ENCODE data around the gene RAB11FIP4. TPM values are rescaled to one million over a fixed set of nuclear protein-coding genes. Genes with fewer than 3 reads are reported as not detected.
A peak's percentile ranks its signal among the peaks of the same experiment; 100 is the strongest.

Gene RAB11FIP4
- total and polyA plus RNA-seq, 2 of the 13 experiments (the other 11 are each of a cell fraction or from before 2014, with no cell fraction given): 28.0 to 89.3 TPM

GRCh38 chr17:31467502-31468256, 76.2 kb downstream of the RAB11FIP4 start (continued):
- TF ChIP-seq, protein P1, sequence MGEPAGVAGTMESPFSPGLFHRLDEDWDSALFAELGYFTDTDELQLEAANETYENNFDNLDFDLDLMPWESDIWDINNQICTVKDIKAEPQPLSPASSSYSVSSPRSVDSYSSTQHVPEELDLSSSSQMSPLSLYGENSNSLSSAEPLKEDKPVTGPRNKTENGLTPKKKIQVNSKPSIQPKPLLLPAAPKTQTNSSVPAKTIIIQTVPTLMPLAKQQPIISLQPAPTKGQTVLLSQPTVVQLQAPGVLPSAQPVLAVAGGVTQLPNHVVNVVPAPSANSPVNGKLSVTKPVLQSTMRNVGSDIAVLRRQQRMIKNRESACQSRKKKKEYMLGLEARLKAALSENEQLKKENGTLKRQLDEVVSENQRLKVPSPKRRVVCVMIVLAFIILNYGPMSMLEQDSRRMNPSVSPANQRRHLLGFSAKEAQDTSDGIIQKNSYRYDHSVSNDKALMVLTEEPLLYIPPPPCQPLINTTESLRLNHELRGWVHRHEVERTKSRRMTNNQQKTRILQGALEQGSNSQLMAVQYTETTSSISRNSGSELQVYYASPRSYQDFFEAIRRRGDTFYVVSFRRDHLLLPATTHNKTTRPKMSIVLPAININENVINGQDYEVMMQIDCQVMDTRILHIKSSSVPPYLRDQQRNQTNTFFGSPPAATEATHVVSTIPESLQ (CRISPR knock-in tag; conservative IDR thresholded peaks at IDR 0.05): no peak
- TF ChIP-seq ZNF746 (CRISPR knock-in tag; IDR thresholded peaks at IDR 0.05) (0 out of 2 replicates have a peak, but pooled peaks have one; percentile 46), HNF4A (CRISPR knock-in tag; IDR thresholded peaks at IDR 0.05) (peak; percentile 89), KDM2A (CRISPR knock-in tag; IDR thresholded peaks at IDR 0.05; ENCODE audit: borderline replicate concordance, low read depth) (no peak; the same call in 1 of the 2 replicates), ZMYM4 (CRISPR knock-in tag; IDR thresholded peaks at IDR 0.05) (peak; percentile 72), FOXJ3 (CRISPR knock-in tag; IDR thresholded peaks at IDR 0.05; ENCODE audit: borderline replicate concordance) (no peak), ZNF710 (CRISPR knock-in tag; IDR thresholded peaks at IDR 0.05; ENCODE audit: borderline replicate concordance) (peak; percentile 53; the same call in 1 of the 2 replicates), YEATS4 (CRISPR knock-in tag; IDR thresholded peaks at IDR 0.05; ENCODE audit: borderline replicate concordance) (no peak), ZKSCAN8 (CRISPR knock-in tag; IDR thresholded peaks at IDR 0.05; ENCODE audit: borderline replicate concordance) (no peak), ZNF768 (CRISPR knock-in tag; IDR thresholded peaks at IDR 0.05) (peak; percentile 32; the same call in 1 of the 2 replicates), MXI1 (IDR thresholded peaks at IDR 0.05; ENCODE audit: borderline replicate concordance, low read depth, low read length) (no peak), ZNF3 (CRISPR knock-in tag; IDR thresholded peaks at IDR 0.05) (no peak), HMG20A (CRISPR knock-in tag; IDR thresholded peaks at IDR 0.05; ENCODE audit: borderline replicate concordance) (no peak), ZNF772 (CRISPR knock-in tag; IDR thresholded peaks at IDR 0.05) (0 out of 2 replicates have a peak, but pooled peaks have one; percentile 40), SOX13 (IDR thresholded peaks at IDR 0.05) (peak; percentile 95), SOX13 (CRISPR knock-in tag; conservative IDR thresholded peaks at IDR 0.05 in 1 of 2, IDR thresholded peaks at IDR 0.05 in 1 of 2) (peak in 1 of 2 experiments; percentile 98; a peak in 2 of 4 replicates), NR2C2 (CRISPR knock-in tag; IDR thresholded peaks at IDR 0.05; ENCODE audit: borderline replicate concordance) (peak; percentile 47; the same call in 1 of the 2 replicates), NCOA2 (CRISPR knock-in tag; IDR thresholded peaks at IDR 0.05) (peak; percentile 75), ZNF383 (CRISPR knock-in tag; IDR thresholded peaks at IDR 0.05; ENCODE audit: borderline replicate concordance) (no peak), RBM39 (IDR thresholded peaks at IDR 0.05; ENCODE audit: low read depth, low read length, poor library complexity, severe bottlenecking) (no peak), LBX2 (CRISPR knock-in tag; IDR thresholded peaks at IDR 0.05; ENCODE audit: borderline replicate concordance) (no peak), ZNF121 (CRISPR knock-in tag; IDR thresholded peaks at IDR 0.05) (peak; percentile 80), ZNF468 (CRISPR knock-in tag; IDR thresholded peaks at IDR 0.05) (no peak), SMAD1 (CRISPR knock-in tag; IDR thresholded peaks at IDR 0.05; ENCODE audit: borderline replicate concordance, low read depth) (peak; percentile 44; the same call in 1 of the 2 replicates)
- TF ChIP-seq, protein P2, sequence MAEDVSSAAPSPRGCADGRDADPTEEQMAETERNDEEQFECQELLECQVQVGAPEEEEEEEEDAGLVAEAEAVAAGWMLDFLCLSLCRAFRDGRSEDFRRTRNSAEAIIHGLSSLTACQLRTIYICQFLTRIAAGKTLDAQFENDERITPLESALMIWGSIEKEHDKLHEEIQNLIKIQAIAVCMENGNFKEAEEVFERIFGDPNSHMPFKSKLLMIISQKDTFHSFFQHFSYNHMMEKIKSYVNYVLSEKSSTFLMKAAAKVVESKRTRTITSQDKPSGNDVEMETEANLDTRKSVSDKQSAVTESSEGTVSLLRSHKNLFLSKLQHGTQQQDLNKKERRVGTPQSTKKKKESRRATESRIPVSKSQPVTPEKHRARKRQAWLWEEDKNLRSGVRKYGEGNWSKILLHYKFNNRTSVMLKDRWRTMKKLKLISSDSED (CRISPR knock-in tag; IDR thresholded peaks at IDR 0.05): no peak

Data from HepG2 (cell line).